Measurements from ENCODE around the gene ROBO1.
"Not testable (repeated sequence)": the region's sequence is repeated elsewhere in the genome, so short reads cannot be mapped to it uniquely, and the experiment has no call there.

Gene ROBO1

GRCh38 chr3:79217096-79217495, 550.7 kb downstream of the ROBO1 start:
- no peak for DNase-seq

DNA sequence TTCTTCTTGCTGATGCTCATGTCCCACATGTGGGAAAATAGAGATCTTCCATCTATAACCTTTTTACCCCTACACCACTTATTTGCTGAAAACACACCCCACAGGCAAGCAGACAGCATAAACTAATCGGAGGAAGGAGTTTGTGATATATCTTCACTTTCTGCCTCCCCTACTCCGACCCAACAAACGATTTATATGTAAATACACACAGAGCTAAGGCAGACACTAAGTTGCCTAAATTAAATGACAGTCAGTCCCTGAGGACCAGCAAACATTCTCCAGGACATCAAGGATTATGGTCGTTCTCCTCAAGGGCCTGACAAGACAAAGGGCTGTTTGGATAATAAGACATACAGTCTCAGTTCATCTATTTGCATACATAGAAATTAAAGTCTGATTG, 552.5 kb downstream of the ROBO1 start:
- DNase-seq, result no peak

DNA sequence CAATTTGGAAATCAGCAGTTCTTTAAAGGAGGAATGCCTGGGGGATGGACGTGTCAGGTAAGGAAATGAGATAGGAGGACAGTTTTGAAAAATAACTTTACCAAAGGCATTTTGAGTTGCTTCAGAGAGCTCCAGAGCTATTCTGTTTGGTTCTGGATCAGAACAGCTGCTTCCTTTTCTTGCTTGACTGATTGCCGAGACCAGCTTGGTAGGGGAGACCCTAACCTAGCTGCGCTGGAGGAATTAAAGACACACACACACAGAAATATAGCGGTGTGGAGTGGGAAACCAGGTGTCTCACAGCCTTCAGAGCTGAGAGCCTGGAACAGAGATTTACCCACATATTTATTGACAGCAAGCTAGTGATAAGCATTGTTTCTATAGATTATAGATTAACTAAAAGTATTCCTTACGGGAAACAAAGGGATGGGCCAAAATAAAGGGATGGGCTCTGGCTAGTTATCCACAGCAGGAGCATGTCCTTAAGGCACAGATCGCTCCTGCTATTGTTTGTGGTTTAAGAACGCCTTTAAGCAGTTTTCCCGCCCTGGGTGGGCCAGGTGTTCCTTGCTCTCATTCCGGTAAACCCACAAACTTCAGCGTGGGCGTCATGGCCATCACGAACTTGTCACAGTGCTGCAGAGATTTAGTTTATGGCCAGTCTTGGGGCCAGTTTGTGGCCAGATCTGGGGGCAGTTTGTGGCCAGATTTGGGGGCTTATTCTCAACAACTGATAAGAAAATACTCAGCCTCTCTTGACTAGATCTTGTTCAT, 556.0 kb downstream of the ROBO1 start:
- DNase-seq, result no peak

DNA sequence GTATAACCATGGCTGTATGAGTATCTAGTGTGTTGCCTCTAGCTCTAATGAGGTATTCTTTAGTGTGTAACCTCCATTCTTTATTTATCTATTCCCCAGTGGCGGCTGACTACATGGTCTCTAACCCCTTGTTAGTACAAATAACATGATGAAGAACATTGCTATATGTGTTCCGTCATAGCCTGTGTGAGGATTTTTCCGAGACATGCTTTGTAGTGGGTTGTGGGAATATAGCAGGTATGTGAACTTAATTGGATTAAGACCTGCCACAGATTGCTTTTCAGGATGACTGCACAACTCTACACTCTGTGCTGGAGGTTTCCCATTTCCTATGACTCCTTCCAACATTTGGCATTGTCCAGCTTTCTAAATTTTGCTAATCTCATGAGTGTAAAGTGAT, 563.4 kb downstream of the ROBO1 start:
- DNase-seq, result no peak

GRCh38 chr3:79203144-79203519, 564.7 kb downstream of the ROBO1 start:
- no peak for DNase-seq

GRCh38 chr3:79202471-79203143, 565.2 kb downstream of the ROBO1 start:
- no peak for DNase-seq

- DNase-seq, result no peak
Measured at GRCh38 chr3:79200456-79200855, 567.3 kb downstream of the ROBO1 start.

- DNase-seq, result no peak
Measured at GRCh38 chr3:79199966-79200365, 567.8 kb downstream of the ROBO1 start.

DNA sequence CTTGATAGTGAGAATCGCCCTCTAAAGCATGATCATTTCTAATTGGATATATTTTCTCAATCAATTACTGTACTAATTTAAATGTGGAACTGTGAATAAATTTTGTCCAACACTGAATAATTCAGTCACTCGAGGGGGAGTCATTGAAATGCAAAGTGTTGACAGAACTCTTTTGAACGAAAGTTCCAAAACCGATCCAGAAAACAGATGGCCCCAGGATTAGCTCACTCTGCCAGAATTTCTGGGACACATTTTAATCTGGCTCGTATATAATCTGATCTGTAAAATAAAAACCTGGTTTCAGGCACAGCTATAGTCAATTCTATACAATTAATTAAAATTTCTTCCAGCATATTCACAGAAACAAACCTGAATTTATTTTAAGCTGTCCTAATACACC, 580.4 kb downstream of the ROBO1 start:
- no peak for DNase-seq

GRCh38 chr3:79184251-79184650, 583.5 kb downstream of the ROBO1 start:
- no peak for DNase-seq

DNA sequence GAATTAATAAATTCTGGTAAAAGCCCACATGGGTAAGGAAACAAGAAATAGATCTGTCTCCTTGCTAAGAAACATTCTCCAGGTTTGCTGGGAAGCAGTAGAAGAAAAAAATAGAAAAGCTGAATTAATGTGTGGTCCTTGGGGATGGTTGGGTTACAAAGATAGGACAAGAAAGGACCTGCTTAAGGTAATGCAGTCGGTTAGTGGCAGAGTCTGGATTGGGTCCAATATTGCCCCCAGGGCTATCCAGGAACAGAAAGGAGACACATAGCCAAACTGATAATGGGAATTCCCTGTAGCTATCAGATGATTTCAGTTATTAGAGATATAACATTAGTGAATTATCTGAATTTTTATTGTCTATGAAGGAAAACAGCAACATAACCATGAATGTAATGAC, 584.3 kb downstream of the ROBO1 start:
- no peak for DNase-seq

- no peak for DNase-seq
Measured at GRCh38 chr3:79178471-79179180, 589.2 kb downstream of the ROBO1 start.

GRCh38 chr3:79175870-79176269, 591.9 kb downstream of the ROBO1 start:
- DNase-seq, result no peak

GRCh38 chr3:79173259-79173658, 594.5 kb downstream of the ROBO1 start:
- DNase-seq, result not testable (repeated sequence)

GRCh38 chr3:79172241-79172640, 595.6 kb downstream of the ROBO1 start:
- no peak for DNase-seq

DNA sequence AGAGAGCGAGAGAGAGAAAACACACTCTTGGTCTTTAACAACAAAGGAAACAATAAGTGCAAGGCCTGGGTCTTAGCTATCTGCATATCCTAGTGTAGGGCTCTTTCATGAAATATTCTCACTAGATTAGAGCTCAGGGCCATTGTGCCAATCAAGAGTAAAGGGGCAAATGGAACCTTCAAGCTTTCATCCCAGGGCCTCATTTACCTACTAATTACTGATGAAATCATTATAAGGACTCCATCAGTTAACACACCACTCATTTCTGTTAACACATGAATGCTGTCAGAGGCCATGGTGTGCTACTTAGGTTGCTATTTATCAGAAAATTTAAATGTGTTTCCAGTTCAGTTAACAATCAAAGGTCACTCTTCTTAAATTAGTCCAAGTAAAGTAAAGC, 597.8 kb downstream of the ROBO1 start:
- no peak for DNase-seq

DNA sequence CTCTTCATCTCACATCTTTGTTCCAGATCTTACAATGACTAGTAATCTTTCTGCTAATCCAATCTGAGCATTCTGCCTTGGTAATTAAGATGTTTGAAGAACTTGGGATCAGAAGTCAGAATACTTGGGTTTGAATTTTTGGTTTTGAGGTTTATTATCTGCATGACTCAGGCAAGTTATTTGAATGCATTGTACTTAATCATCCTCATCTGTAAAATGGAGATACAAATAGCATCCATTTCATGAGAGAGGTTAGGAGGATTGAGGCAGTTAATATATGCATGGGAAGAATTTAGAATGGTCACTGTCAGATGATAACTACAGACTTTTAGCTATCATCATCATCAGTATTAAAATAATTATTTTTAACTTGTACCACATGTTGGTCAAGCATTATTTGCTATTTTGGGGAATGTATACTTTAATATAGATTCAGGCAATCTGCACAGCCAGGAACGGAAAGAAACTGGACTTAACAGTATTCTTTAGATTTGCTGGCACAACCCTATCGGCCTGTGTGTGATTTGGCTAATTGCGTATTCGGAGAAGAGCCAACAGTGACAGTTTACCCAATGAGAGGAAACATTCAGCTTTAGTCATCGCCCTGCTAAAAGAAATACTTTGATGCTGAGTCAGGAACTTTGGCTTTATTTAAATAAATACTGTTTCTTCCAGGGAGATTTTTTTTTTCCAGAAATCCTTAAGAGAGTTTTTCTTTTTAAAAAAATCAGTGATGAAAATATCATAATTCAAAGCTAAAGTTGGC, 600.0 kb downstream of the ROBO1 start:
- no peak for DNase-seq

DNA sequence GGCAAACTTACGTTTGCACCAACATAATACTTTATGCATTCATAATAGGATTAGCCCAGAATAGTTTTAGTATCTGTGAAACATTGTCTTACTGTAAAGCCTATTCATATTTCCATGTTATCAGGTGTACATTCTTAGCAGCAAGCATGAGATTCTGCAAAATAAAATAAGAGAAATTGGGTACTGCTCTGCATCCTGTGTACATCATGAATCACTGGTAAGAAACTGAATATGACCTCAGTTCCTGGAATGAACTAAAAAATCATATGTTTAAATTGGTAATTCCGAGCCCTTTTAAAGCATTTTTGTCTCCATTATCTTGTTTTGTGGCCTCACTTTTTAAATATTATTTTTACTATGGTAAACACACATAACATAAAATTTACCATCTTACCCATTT, 605.1 kb downstream of the ROBO1 start:
- no peak for DNase-seq

- DNase-seq, result no peak
Measured at GRCh38 chr3:79161941-79162340, 605.9 kb downstream of the ROBO1 start.

- DNase-seq, result no peak
Measured at GRCh38 chr3:79160421-79160820, 607.4 kb downstream of the ROBO1 start.

DNA sequence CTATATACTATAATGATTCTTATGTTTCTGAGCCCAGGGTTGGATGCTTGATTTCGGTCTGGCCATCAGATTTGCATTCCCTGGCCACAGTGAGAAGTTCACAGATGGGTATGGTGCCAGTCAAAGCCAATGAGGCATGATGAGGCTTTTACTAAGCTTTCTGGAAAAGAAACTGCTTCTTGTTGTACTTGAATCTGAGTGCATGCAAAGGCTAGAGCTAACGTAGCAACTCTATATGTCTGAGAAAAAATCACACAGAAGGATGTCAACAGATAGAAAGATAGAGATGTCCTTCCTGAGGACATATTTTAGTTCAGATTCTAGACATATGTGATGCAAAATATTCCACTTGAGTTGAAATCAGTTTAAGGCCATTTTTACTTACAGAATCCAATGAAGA, 608.1 kb downstream of the ROBO1 start:
- DNase-seq, result no peak

DNA sequence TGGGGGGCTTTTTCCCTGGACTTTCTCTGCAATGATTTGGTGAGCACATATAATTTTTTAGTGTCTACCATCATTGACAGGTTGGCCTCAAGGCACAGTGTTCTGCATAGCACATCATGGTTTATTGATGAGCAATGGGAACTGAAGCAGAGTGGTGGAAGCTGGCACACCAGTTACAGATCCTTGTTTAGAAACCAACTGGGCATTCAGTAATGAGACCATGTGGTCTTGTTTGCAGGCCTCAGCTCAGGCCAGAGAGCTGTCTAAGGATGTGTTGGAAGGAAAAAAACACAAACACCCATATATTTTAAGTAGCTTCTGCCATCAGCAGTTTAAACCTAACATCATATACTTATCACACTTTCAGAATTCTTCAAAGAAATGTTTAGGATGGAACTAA, 610.6 kb downstream of the ROBO1 start:
- no peak for DNase-seq

DNA sequence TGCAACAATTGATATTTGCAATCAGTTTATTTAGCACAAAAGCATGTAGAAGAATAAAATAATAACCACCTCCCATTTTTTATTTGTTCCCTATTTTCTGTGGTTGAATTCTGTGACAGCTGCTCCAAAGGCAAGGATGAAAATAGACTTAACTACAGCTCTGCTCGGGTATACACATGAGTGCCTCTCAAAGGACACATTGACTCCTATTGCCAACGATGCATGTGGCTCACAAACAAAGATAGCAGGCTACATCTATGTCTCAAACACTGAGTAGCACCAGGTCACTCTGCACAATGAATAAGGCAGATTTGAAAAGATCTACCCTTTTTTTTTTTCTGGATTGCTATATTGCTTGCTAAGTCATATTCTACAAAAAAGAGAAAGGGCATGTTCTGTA, 612.9 kb downstream of the ROBO1 start:
- no peak for DNase-seq

Data from NCI-H2029 treated with DMSO at 0.1 percent for 48 hours (cell line).